AG04450 (cell line): Measurements from ENCODE around the gene FOCAD. TPM values are rescaled to one million over a fixed set of nuclear protein-coding genes. Genes with fewer than 3 reads are reported as not detected.

Experiments
- CTCF ChIA-PET: fragments of 300-600, 350-600 bp; formaldehyde crosslinking; extraction: SDS; loops from one replicate; lab custom pipeline; 2022; ENCODE audit warnings: antibody characterized with exemption, inconsistent platforms; lab: Charles Lee
- POLR2A ChIA-PET: fragments of 350-600 bp; formaldehyde crosslinking; extraction: SDS; loops from one replicate; lab custom pipeline; 2021; ENCODE audit warnings: antibody characterized with exemption, inconsistent platforms; lab: Yijun Ruan, JAX
- DNase-seq: peaks from one replicate; pipeline ENCODE4 v3.0.0-alpha.2; 2011; ENCODE audit warnings: low read depth, low spot score
- H3K27ac ChIP-seq: one replicate; pipeline ENCODE4 v1.5.1; 2012; ENCODE audit warnings: low read depth, low read length, control low read depth
- H3K27me3 ChIP-seq: one replicate; pipeline ENCODE4 v1.6.0; 2012; ENCODE audit warnings: low read length; ENCODE audit not compliant: control insufficient read depth, insufficient read depth
- H3K4me3 ChIP-seq: 2 replicates; pipeline ENCODE4 v1.5.1; 2011; ENCODE audit warnings: mild to moderate bottlenecking, low read depth, low read length, control low read depth
- H3K9me3 ChIP-seq: 2 replicates; pipeline ENCODE4 v1.5.1; 2012; ENCODE audit warnings: low read length; ENCODE audit not compliant: control insufficient read depth, insufficient read depth
- polyA plus RNA-seq: library from polyadenylated mRNA; depleted of rRNA; stranded (reverse); fragments of >200 nt; gene quantifications from 2 replicates; pipeline ENCODE4 v1.2.3, GENCODE V29; 2011
- TF ChIP-seq, protein P1 (sequence below): IDR thresholded peaks from 2 replicates; pipeline ENCODE4 v1.5.1; 2011; ENCODE audit warnings: low read depth, low read length, control low read depth, inconsistent platforms

FOCAD gene
- polyA plus RNA-seq, 1 experiment: 49.7 TPM

DNA sequence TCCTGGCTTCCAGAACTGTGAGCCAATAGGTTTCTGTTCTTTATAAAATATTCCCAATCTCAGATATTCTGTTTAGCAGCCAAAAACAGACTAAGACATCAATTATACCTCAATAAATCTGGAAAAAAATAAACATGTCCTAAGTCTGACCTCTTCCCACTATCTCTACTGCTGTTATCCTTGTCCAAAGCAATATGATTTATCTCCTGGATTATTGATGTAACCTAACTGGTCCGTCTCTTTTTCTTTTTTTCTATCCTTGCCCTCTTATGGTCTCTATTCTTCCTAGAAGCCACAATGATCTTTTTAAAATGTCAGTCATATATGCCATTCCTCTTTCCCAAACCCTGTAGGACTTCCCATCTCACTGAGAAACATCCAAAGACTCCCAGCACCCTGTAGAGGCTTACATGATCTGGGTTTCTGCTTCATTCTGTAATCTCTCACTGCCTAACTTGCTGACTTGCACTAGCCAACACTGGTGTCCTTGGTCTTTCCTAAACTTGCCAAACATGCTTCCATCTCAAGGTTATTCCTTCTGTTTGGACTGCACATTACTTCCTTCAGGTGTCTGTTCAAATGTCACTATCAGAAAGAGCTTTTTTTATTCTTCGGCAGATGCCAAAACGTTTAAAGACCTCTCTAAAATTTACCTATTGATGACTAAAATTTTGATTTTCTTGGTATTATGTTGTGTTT is 13.1 kb downstream of the FOCAD start:
- TF ChIP-seq, protein P1, sequence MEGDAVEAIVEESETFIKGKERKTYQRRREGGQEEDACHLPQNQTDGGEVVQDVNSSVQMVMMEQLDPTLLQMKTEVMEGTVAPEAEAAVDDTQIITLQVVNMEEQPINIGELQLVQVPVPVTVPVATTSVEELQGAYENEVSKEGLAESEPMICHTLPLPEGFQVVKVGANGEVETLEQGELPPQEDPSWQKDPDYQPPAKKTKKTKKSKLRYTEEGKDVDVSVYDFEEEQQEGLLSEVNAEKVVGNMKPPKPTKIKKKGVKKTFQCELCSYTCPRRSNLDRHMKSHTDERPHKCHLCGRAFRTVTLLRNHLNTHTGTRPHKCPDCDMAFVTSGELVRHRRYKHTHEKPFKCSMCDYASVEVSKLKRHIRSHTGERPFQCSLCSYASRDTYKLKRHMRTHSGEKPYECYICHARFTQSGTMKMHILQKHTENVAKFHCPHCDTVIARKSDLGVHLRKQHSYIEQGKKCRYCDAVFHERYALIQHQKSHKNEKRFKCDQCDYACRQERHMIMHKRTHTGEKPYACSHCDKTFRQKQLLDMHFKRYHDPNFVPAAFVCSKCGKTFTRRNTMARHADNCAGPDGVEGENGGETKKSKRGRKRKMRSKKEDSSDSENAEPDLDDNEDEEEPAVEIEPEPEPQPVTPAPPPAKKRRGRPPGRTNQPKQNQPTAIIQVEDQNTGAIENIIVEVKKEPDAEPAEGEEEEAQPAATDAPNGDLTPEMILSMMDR: no peak
- ChIA-PET CTCF (no interaction called here), POLR2A (interaction anchor here (0.5 kb wide), 1 partner anchor 155 kb away, joined by 4 read pairs; no protein-coding TSS in a partner anchor)
- no peak overlapping the region for H3K4me3 ChIP-seq
- H3K27ac ChIP-seq: no peak overlapping the region
- no peaks in the 10 kb centered on the region for H3K9me3 ChIP-seq
- no peak for DNase-seq
- H3K27me3 ChIP-seq: no peaks in the 10 kb centered on the region

DNA sequence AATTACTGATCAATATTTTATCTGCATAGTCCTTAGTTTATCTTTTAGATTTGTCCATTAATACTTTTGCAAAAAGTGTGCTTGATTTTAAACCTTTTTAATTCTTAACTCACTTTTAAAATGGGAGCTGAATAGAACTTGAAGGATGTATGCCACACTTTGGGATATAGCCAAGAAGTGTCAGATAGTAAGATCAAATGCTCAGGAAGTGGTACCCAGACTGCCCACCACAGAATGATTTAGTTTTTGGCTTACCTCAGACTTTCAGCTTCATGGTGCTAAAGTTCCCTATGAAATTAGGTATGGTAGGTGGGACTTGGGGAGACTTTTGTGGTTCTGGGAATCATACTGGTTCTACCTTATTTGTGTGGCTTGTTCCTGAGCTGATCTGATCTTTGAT is 14.7 kb downstream of the FOCAD start:
- H3K27me3 ChIP-seq: no peaks in the 10 kb centered on the region
- H3K4me3 ChIP-seq: no peak overlapping the region
- CTCF ChIA-PET: no interaction called here
- POLR2A ChIA-PET: no interaction called here
- no peak for DNase-seq
- TF ChIP-seq, protein P1: no peak
- no peak overlapping the region for H3K27ac ChIP-seq
- H3K9me3 ChIP-seq: no peaks in the 10 kb centered on the region

DNA sequence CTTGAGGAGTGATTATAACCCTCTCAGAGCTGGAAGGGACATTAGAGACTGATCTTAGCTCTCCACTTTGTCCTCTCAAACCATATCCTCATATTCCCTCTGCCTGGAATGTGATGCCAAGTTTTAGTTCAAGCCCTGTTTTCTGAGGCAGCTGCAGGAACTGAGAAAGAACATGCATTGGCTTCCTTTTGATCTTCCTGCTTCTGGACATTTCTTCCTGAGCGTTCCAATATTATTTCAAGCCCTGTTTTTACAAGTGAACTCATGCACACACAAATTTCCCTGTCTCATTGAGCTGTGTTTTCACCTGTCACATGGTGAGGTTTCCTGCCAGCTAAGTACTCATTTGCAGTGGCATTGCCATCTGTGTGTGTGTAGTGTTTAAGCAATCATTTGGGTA is 17.0 kb downstream of the FOCAD start:
- POLR2A ChIA-PET: no interaction called here
- Histone ChIP-seq H3K4me3 (no peak overlapping the region), H3K9me3 (no peaks in the 10 kb centered on the region), H3K27me3 (no peaks in the 10 kb centered on the region), H3K27ac (no peak overlapping the region)
- CTCF ChIA-PET: interaction anchor here (1.0 to 1.3 kb wide), 2 partner anchors 12 to 410 kb away, joined by 3 to 7 read pairs; no protein-coding TSS in a partner anchor
- no peak for DNase-seq
- TF ChIP-seq, protein P1: no peak

DNA sequence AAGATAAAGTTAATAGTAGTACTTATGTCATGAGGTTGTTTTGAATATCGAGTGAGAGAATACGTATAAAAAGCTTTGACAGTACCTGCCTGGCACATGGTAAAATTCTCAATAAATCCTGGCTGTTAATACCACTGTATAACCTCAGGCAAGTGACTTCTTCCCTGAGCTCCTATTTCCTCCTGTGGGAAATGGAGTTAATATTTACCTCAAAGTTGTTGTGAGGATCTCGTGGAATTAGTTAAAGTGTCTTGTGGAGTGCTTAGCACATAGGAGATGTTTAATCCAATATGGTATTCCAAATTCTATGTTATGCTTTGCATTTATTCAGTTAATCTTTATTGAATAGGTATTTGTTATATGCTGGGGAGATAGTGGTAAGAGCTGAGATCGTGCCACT is 18.5 kb downstream of the FOCAD start:
- ChIA-PET POLR2A (no interaction called here), CTCF (no interaction called here)
- H3K9me3 ChIP-seq: no peaks in the 10 kb centered on the region
- H3K27ac ChIP-seq: no peak overlapping the region
- H3K27me3 ChIP-seq: no peaks in the 10 kb centered on the region
- no peak overlapping the region for H3K4me3 ChIP-seq
- DNase-seq: no peak
- TF ChIP-seq, protein P1: no peak

DNA sequence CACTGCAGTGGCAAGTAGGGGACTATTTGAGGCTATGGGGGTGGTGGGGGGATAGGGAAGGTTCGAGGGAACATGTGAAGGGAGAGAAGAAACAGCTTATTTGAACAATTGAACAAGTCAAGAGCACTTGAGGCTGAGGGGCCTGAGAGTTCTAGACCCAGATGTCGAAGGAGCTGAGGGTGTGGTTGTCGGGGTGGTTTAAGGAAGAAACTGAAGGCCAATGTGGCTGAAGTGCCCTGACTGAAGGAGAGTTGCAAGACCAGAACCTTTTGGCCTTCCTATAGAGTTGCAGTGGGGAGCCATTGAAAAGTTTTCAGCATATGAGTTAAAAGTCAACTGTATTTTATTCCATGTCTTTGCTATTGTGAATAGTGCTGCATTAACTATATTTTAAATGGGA is 19.1 kb downstream of the FOCAD start:
- no peaks in the 10 kb centered on the region for H3K9me3 ChIP-seq
- TF ChIP-seq, protein P1: no peak
- no peak for DNase-seq
- ChIA-PET CTCF (no interaction called here), POLR2A (no interaction called here)
- H3K27ac ChIP-seq: no peak overlapping the region
- no peak overlapping the region for H3K4me3 ChIP-seq
- no peaks in the 10 kb centered on the region for H3K27me3 ChIP-seq
